Peyer's patch (tissue), 4 donors: Measurements from ENCODE around the gene SLC25A19.

Experiments
- CTCF ChIP-seq, 6 experiments: fragments of 450-650 bp in 4 of 6; fragments of 200-600 bp in 2 of 6; sonication (generic) in 1 of 6; IDR thresholded peaks; one replicate each; pipeline ENCODE4 v1.5.1; 2017 to 2019; ENCODE audit warnings: antibody characterized with exemption in 6 of 6, mild to moderate bottlenecking in 3 of 6, moderate library complexity in 1 of 6
- POLR2A ChIP-seq, 2 donors: fragments of 450-650 bp; IDR thresholded peaks; one replicate each; pipeline ENCODE4 v1.5.1; 2017; ENCODE audit warnings: antibody characterized with exemption in 2 of 2, mild to moderate bottlenecking in 2 of 2, moderate library complexity in 2 of 2

DNA sequence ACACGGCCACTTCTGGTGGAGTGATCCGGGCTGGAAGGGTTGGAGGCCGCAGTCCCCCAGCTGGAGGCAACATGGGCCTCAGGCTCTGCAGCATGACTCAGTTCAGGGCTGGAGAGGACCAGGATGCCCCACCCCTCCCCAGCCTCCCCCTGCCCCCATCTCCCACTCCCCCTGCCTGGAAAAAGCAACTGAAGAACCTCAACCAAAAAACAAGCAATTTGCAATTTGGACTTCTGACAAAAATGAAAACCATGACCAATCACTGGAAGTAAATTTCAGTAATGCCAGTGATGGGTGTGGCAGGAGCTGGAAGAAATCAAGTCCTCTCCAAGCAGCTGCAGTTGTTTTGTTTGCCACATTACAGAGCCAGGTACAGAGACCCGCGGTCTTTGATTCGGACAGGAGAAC, 11.6 kb downstream of the SLC25A19 start:
- TF ChIP-seq CTCF (IDR thresholded peaks at IDR 0.05) (no peak), POLR2A (IDR thresholded peaks at IDR 0.05) (no peak)
